CD14-positive monocyte (primary cell): ENCODE measurements around the gene SLC6A11. TPM values are rescaled to one million over a fixed set of nuclear protein-coding genes. Genes with fewer than 3 reads are reported as not detected.

Experiments
- DNase-seq, 3 donors: peaks; one replicate each; pipeline ENCODE4 v3.0.0-alpha.2; 2011 to 2022
- H2AFZ ChIP-seq: 2 replicates; pipeline ENCODE4 v1.6.0; 2012; ENCODE audit warnings: mild to moderate bottlenecking, low read depth, low read length, inconsistent platforms; ENCODE audit not compliant: insufficient read depth, poor library complexity, severe bottlenecking
- H3K27ac ChIP-seq, 2 donors: 1 replicate in 1 of 2; 2 replicates in 1 of 2; pipeline ENCODE4 v1.5.1; 2012 to 2013; ENCODE audit warnings: low read length in 2 of 2, control low read depth in 1 of 2, inconsistent platforms in 1 of 2, low read depth in 1 of 2, mild to moderate bottlenecking in 1 of 2
- H3K27me3 ChIP-seq, 2 donors: one replicate each; pipeline versions ENCODE4 v1.6.0 to v1.6.1; 2011 to 2013; ENCODE audit warnings: low read length in 2 of 2; ENCODE audit not compliant: control insufficient read depth in 2 of 2, insufficient read depth in 2 of 2
- H3K36me3 ChIP-seq, 2 donors: replicated peaks in 1 of 2; 1 replicate in 1 of 2; 2 replicates in 1 of 2; pipeline versions ENCODE4 v1.5.1 to v1.6.1; 2012 to 2013; ENCODE audit warnings: low read length in 2 of 2, control low read depth in 1 of 2, inconsistent platforms in 1 of 2, mild to moderate bottlenecking in 1 of 2; ENCODE audit not compliant: insufficient read depth in 2 of 2, control insufficient read depth in 1 of 2
- H3K4me1 ChIP-seq, 2 donors: 1 replicate in 1 of 2; 2 replicates in 1 of 2; pipeline versions ENCODE4 v1.5.1 to v1.6.1; 2012 to 2013; ENCODE audit warnings: low read length in 2 of 2, control low read depth in 1 of 2, inconsistent platforms in 1 of 2, mild to moderate bottlenecking in 1 of 2, moderate library complexity in 1 of 2; ENCODE audit not compliant: insufficient read depth in 2 of 2, control insufficient read depth in 1 of 2
- H3K4me2 ChIP-seq: replicated peaks from 2 replicates; pipeline ENCODE3; 2012; ENCODE audit warnings: low read length, moderate library complexity, mild to moderate bottlenecking; ENCODE audit not compliant: poor library complexity, severe bottlenecking; ENCODE audit errors: extremely low read depth
- H3K4me3 ChIP-seq, 3 experiments: fragments of 200-600 bp in 1 of 3; sonication (generic) in 1 of 3; replicated peaks in 1 of 3; 1 replicate in 2 of 3; 2 replicates in 1 of 3; pipeline ENCODE4 v1.5.1; 2011 to 2013; ENCODE audit warnings: low read length in 3 of 3, mild to moderate bottlenecking in 3 of 3, control low read depth in 2 of 3, low read depth in 2 of 3, inconsistent platforms in 1 of 3, moderate library complexity in 1 of 3
- H3K79me2 ChIP-seq: 2 replicates; pipeline ENCODE4 v1.6.0; 2012; ENCODE audit warnings: mild to moderate bottlenecking, control low read depth, inconsistent platforms, low read length, moderate library complexity; ENCODE audit not compliant: insufficient read depth
- H3K9ac ChIP-seq: 2 replicates; pipeline ENCODE4 v1.6.0; 2017; ENCODE audit warnings: low read length, mild to moderate bottlenecking; ENCODE audit not compliant: insufficient read depth, poor library complexity, severe bottlenecking
- H3K9me3 ChIP-seq, 2 donors: replicated peaks in 1 of 2; 1 replicate in 1 of 2; 2 replicates in 1 of 2; pipeline versions ENCODE4 v1.5.1 to v1.6.1; 2012 to 2013; ENCODE audit warnings: low read length in 2 of 2, control low read depth in 1 of 2; ENCODE audit not compliant: control insufficient read depth in 1 of 2, insufficient read depth in 1 of 2
- H4K20me1 ChIP-seq: 2 replicates; pipeline ENCODE4 v1.6.0; 2012; ENCODE audit warnings: mild to moderate bottlenecking, low read length, control low read depth, moderate library complexity; ENCODE audit not compliant: insufficient read depth
- H3K27ac Mint-ChIP-seq, 7 donors: one replicate each; pipeline ENCODE4 v1.8.0; 2020; ENCODE audit warnings: mild to moderate bottlenecking in 7 of 7, mixed read lengths in 7 of 7, moderate library complexity in 6 of 7, inconsistent platforms in 2 of 7
- H3K27me3 Mint-ChIP-seq, 3 donors: one replicate each; pipeline ENCODE4 v1.8.0; 2021 to 2022; ENCODE audit warnings: low read depth in 3 of 3, mild to moderate bottlenecking in 3 of 3, mixed read lengths in 3 of 3, moderate library complexity in 3 of 3, inconsistent platforms in 1 of 3
- H3K36me3 Mint-ChIP-seq, 2 donors: one replicate each; pipeline ENCODE4 v1.8.0; 2020; ENCODE audit warnings: mixed read lengths in 2 of 2, inconsistent platforms in 1 of 2, mild to moderate bottlenecking in 1 of 2
- H3K4me1 Mint-ChIP-seq: one replicate; pipeline ENCODE4 v1.8.0; 2020; ENCODE audit warnings: mild to moderate bottlenecking, mixed read lengths
- H3K4me3 Mint-ChIP-seq, 2 donors: one replicate each; pipeline ENCODE4 v1.8.0; 2020; ENCODE audit warnings: mild to moderate bottlenecking in 2 of 2, mixed read lengths in 2 of 2, moderate library complexity in 1 of 2
- H3K9me3 Mint-ChIP-seq, 7 donors: one replicate each; pipeline ENCODE4 v1.8.0; 2020 to 2022; ENCODE audit warnings: mixed read lengths in 7 of 7, mild to moderate bottlenecking in 6 of 7, moderate library complexity in 6 of 7, inconsistent platforms in 2 of 7
- WGBS: methylation state at CpG from one replicate; pipeline ENCODE4 v1.1.5; 2013; ENCODE audit warnings: missing lambda C conversion rate; ENCODE audit not compliant: insufficient coverage; 5-methylcytosine and 5-hydroxymethylcytosine counted together
- intact Hi-C, 2 donors: fragments of 100-400 bp; cut with micrococcal nuclease; formaldehyde crosslinking; loops; one replicate each; pipeline versions ENCODE4 v1.15.0 to v1.15.1; 2023
- polyA plus RNA-seq, 3 donors: library from polyadenylated mRNA; depleted of rRNA in 1 of 3; unstranded in 2 of 3; stranded (reverse) in 1 of 3; fragments of 300-500 nt in 2 of 3; fragments of >200 nt in 1 of 3; fragmentation: Illumina TruSeq in 2 of 3; gene quantifications; 1 replicate in 2 of 3; 2 replicates in 1 of 3; pipeline ENCODE4 v1.2.3, GENCODE V29; 2012 to 2021
- TF ChIP-seq, protein P1 (sequence below): fragments of 200-600 bp; IDR thresholded peaks from one replicate; pipeline ENCODE4 v1.8.0; 2022; ENCODE audit warnings: antibody characterized with exemption, mild to moderate bottlenecking

Gene SLC6A11
- polyA plus RNA-seq, 3 donors, result not detected

DNA sequence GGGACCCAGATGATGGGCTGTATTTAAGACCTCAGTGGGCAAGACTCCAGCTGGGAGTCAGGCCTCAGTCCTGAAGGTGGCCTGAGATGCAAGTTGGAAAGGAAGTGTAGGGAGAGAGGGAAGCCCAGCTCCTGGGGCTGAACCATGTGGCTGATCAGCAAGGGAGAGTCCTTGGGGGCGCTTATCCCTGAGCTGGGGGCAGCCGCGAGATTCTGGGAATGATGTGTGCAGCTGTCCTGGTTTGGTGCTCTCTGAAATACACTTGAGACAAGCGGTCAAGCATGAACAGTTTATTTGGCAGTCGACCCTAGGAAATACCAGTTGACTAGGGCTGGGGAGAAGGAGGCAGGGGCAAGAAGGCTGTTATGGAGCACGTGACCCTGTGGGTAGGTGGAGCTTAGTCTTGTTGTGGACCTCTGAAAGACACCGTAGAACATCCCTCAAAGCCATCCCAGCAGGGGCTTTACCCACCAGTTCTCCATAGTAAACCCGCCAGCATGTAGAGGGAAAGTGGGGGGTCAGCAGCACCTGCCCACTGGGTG lies 41.8 kb upstream of the SLC6A11 start:
- Histone ChIP-seq H3K9ac (no peak overlapping the region), H3K27me3 (no peaks in the 10 kb centered on the region), H3K4me2 (no peak overlapping the region), H3K4me3 (no peak overlapping the region), H3K36me3 (no peaks in the 10 kb centered on the region), H3K27ac (no peak overlapping the region), H3K9me3 (peaks cover 0 to 5% of the 10 kb centered on the region in 2 donors), H3K4me1 (no peaks in the 10 kb centered on the region), H2AFZ (no peak overlapping the region), H3K79me2 (no peaks in the 10 kb centered on the region), H4K20me1 (no peaks in the 10 kb centered on the region)
- no peak overlapping the region for H3K4me3 Mint-ChIP-seq
- peaks cover 5 to 10% (median 5%) of the 10 kb centered on the region in 3 donors for H3K27me3 Mint-ChIP-seq
- DNase-seq, result no peak
- H3K4me1 Mint-ChIP-seq, result peaks cover 1% of the 10 kb centered on the region
- TF ChIP-seq, protein P1, sequence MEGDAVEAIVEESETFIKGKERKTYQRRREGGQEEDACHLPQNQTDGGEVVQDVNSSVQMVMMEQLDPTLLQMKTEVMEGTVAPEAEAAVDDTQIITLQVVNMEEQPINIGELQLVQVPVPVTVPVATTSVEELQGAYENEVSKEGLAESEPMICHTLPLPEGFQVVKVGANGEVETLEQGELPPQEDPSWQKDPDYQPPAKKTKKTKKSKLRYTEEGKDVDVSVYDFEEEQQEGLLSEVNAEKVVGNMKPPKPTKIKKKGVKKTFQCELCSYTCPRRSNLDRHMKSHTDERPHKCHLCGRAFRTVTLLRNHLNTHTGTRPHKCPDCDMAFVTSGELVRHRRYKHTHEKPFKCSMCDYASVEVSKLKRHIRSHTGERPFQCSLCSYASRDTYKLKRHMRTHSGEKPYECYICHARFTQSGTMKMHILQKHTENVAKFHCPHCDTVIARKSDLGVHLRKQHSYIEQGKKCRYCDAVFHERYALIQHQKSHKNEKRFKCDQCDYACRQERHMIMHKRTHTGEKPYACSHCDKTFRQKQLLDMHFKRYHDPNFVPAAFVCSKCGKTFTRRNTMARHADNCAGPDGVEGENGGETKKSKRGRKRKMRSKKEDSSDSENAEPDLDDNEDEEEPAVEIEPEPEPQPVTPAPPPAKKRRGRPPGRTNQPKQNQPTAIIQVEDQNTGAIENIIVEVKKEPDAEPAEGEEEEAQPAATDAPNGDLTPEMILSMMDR, result no peak
- no peaks in the 10 kb centered on the region for H3K36me3 Mint-ChIP-seq
- 83% methylated on average over 6 of the region's 8 CpGs for WGBS
- intact Hi-C loops, result no loop called here
- H3K27ac Mint-ChIP-seq, result no peak overlapping the region
- H3K9me3 Mint-ChIP-seq, result peaks cover 0 to 2% (median 1%) of the 10 kb centered on the region in 7 donors

DNA sequence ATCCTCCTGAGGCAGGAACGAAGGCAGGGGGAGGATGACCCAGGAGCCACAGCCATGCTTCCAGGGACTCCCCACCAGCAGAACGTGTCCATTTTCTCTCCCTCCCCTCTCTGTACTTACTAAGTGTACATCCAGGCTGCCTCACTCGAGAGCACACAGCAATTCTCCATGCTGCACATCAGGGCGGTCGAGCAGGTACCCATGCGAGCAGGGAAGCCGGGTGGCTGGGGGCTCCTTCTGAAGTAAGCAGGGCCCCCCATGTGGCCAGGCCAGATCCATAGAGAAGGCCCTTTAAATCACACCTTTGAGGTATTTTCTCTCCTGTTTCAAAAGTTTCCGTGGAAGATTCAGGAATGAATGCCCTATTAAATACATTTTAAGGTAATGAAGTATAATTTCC lies 41.2 kb upstream of the SLC6A11 start:
- peak overlapping the region in 1 of 7 donors; percentile 54 for H3K27ac Mint-ChIP-seq
- H3K9me3 Mint-ChIP-seq, result peaks cover 0 to 2% (median 1%) of the 10 kb centered on the region in 7 donors
- TF ChIP-seq, protein P1, result no peak
- Histone ChIP-seq H4K20me1 (no peaks in the 10 kb centered on the region), H3K27me3 (no peaks in the 10 kb centered on the region), H3K4me1 (no peaks in the 10 kb centered on the region), H3K9ac (no peak overlapping the region), H3K27ac (no peak overlapping the region), H3K79me2 (no peaks in the 10 kb centered on the region), H3K9me3 (peaks cover 0 to 5% of the 10 kb centered on the region in 2 donors), H3K4me3 (no peak overlapping the region), H3K4me2 (no peak overlapping the region), H2AFZ (no peak overlapping the region), H3K36me3 (no peaks in the 10 kb centered on the region)
- H3K27me3 Mint-ChIP-seq, result peaks cover 5 to 10% (median 5%) of the 10 kb centered on the region in 3 donors
- intact Hi-C loops, result no loop called here
- DNase-seq, result no peak
- H3K36me3 Mint-ChIP-seq, result no peaks in the 10 kb centered on the region
- H3K4me3 Mint-ChIP-seq, result no peak overlapping the region
- peaks cover 1% of the 10 kb centered on the region for H3K4me1 Mint-ChIP-seq
- 95% methylated on average over 5 of the region's 8 CpGs for WGBS
